HUDEP-2 (cell line): ENCODE data around the gene CCDC69.
A peak's percentile ranks its signal among the peaks of the same experiment; 100 is the strongest.
"Not testable (repeated sequence)": the region's sequence is repeated elsewhere in the genome, so short reads cannot be mapped to it uniquely, and the experiment has no call there.

Experiments
- DNase-seq, 76 experiments: peaks; one replicate each; lab custom pipeline; 2025; ENCODE audit not compliant: unreplicated experiment in 76 of 76; lab: John Stamatoyannopoulos, UW

Gene CCDC69

GRCh38 chr5:151197291-151197600 lies 26.6 kb downstream of the CCDC69 start:
- DNase-seq, result not testable (repeated sequence)

DNA sequence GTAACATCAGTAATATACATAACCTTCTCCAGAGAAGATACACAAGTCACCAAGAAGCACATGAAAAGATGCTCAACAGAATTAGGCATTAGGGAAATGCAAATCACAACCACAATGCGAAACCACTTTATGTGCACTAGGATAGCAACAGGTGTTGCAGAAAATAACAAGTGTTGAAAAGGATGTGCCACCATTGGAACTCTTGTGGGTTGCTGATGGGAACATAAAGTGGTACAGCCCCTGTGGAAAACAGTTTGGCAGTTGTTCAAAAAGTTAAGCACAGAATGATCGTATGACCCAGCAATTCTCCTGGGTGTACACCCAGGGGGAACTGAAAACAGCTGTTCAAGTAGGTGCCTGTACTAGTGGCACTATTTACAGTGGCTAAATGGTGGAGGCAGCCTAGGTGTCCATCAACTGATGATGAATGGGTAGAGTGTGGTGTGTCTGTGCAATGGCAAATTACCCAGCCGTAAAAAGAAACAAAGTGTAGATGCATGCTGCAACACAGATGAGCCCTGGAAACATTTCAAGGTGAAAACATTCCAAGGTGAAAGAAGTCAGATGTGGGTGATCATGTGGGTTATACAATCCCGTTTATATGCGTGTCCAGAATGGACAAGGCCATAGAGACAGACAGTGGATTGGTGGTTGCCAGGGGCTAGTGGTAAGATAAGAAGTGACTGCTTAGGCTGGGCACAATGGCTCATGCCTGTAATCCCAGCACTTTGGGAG lies 27.2 kb downstream of the CCDC69 start:
- DNase-seq, result peak in 3 of 76 experiments; percentile 7 to 16 (median 16)

GRCh38 chr5:151195622-151196021 lies 28.3 kb downstream of the CCDC69 start:
- DNase-seq, result peak in 1 of 76 experiments; percentile 8

DNA sequence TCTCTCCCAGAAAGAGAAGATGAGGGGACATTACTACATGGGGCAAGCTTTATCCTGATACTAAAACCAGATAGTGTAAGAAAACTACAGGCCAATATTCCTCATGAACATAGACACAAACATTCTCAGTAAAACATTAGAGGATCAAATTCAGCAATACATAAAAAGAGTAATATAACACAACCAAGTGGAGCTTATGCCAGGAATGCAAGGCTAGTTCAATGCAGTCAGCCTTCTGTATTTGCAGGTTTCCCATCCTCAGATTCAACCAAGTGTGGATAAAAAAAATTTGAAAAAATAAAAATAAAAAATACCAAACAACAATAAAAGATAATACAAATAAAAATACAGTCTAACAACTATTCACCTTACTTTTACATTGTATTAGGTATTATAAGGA lies 31.3 kb downstream of the CCDC69 start:
- DNase-seq, result no peak

GRCh38 chr5:151191661-151192060 lies 32.2 kb downstream of the CCDC69 start:
- no peak for DNase-seq

DNA sequence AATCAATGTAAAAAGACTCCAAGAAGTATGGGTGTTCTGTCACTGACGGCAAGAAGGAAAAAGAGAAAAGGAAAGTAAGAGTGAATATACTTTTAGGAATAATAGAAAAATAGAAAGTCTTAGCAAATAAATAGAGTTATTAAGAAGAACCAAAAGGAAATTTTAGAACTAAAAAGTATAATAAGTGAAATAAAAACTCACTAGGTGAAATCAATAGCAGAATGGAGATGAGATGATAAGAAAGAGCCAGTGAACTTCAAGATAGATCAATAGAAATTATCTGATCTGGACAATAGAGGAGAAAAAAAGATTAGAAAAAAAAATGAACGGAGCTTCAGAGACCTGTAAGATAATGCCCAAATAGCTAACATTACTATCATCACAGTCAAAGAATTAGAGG lies 34.7 kb downstream of the CCDC69 start:
- DNase-seq, result no peak

DNA sequence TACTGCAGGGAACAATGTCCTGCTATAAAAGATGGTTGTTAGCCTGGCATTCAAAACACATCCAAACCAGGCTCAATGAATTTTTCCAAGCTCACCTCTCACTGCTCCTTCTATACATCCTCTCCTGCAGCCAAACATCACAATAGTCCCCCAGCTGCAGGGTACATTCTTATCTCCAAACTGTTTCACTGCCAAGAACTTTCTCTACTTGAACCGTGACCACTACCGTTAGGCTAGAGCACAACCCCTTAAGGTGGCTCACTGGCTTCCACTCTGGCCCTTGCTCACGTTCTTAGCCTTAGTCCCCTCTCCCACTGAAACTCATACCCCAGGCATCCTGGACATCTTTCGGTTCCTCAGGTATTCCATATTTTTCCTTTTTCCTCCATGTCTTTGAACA lies 37.4 kb downstream of the CCDC69 start:
- DNase-seq, result peak in 2 of 76 experiments; percentile 7 to 12

DNA sequence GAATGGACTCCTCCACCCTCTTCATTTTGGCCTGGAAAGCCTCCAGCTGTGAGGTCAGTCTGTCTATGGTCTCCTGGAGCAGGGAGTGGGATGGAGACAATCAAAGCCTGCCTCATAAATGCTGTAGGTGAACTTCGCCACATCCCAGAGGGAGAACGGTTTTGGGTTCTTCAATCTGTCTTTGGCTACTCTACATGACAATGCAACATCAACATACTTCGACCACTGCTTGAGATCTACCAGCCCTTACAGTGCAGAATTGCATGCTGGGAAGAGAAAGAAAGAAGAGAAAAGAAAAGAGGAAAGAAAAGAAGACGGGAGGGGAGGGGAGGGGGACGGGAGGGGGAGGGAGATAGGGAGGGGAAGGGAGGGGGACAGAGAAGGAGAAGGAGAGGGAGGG lies 37.8 kb downstream of the CCDC69 start:
- no peak for DNase-seq

DNA sequence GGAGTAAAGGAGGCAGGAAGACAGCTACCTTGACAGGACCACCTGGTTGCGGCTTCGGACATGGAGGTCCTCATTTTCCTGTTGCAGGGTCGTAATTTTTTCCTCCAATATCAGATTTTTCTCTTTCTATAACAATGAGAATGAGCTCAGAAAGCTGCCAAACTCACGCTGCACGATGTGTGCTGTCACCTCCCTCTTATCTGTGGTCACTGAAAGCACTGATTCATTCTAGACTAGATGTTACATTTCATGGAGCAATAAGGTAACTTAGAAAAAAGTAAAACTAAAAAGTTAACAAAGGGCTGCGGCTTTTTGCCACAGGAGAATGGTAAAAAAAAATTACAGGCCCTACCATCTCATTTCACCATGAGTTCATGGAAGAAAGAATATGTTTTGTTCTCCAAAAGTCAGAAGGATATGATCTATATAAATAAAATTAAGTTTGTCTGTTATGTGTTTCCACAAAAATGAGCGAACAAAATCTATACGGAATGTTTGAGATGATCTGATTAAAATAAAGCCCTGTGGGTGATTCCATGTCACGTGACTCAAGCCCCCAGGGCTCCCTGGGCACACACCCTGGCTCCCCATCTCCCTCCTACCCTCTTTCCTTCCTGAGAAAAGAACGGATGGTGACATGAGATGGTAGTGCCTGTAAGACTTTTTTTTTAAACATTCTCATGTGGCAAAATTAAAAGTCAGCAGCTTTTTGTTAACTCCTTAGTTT lies 39.4 kb downstream of the CCDC69 start:
- DNase-seq, result no peak

DNA sequence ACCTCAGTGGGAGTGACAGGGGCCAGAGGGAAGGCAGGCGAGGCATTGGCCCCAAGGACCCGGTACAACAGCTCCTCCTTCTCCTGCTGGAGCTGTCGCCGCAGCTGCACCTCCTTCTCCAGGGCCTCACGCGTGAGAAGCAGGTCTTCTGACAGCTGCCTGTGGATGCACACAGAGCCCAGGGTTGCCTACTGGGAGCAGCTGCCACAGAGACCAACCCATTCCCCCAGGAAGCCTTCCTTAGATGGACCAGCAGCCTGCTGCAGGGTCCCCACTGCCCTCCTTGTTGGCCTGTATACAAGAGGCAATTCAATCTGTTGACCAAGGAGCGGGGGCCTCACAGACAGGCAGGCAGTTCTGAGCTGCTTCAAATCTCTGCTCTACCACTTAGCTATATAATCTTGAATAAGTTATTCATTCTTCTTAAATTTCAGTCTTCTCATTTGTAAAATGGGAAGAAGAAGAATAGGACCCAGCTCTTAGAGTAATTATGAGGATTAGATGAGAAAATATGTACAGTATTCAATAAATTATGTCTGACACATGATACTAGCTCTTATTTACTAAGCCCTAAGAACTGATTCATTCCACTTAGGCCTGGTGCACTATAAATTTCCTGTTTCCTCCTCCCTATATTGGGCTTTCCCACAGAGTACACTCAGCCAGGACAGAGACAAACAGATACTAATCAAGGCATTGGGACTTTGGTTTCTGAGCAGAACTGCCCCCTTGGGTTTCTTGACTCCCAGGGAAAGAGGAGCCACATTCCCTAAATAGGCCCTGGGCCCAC lies 40.2 kb downstream of the CCDC69 start:
- no peak for DNase-seq

- no peak for DNase-seq
These were observed 40.9 kb downstream of the CCDC69 start for GRCh38 chr5:151182976-151183375.

- no peak for DNase-seq
These were observed 41.4 kb downstream of the CCDC69 start for GRCh38 chr5:151182524-151182900.

GRCh38 chr5:151181818-151182523 lies 41.9 kb downstream of the CCDC69 start:
- DNase-seq, result no peak

- no peak for DNase-seq
These were observed 43.6 kb downstream of the CCDC69 start for GRCh38 chr5:151180291-151180690.

DNA sequence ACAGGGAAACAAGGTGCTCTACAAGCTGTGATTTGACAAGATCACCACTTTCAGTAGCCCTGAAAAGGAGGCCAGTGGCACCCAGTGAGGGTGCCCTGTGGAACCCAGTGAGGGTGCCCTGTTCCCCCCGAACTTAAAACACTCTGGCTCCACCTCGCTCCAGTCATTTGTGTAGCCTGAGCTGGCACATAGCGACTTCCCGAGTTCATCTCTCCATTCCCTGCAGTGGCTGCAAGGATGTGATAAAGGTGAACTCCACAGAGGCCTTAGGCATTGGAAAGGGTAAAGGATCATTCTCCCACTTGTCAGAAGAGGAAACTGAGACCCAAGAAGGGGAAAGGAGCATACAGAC lies 44.4 kb downstream of the CCDC69 start:
- no peak for DNase-seq

DNA sequence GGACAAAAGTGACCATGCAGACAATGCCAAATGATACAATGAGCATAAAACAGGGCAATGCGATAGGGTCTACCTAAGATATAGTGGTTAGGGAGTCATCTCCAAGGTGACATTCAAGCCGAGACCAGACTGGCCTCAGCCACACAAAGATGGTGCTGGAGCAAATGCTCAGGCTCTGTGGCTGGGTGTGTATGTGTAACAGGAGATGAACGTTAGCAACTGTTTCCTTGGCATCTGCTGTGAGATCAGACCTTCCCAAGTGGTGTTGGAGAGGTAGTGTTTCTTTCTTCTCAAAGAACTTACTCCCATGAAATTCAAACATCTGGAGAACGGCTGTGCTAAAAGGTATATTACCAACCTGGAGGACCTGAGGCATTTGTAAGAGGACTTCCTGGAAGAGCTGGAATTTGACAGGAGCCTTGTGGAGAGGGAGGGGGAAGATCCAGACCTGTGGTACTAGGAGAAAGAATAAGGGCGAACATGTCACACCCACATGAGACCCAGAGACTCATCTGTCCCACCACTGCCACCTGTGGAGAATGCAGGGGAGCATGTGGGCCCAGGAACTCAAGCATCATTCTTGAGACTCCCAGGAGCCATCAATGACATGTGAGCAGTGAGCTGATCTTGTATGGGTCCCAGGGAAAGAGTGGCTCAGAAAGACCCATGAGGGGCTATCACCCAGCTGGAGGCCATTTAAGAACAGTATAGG lies 45.0 kb downstream of the CCDC69 start:
- no peak for DNase-seq

DNA sequence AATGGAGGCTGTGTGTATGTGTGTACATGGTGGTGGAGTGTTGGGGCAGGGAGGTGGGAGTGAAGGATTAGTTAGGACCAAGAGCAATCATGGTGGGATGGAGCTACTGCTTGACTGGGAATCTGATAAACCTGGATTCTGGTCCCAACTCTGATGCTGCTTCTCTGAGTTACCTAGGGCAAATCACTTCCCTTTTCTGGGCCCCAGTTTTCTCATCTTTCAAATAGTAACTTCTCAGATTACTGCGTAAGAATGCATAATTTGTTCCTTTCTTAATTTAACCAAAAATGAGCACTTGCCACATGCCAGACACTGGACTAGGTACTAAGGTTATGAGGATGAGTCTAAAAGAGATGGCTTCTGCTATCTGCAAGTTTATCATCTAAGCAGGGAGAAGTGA lies 45.5 kb downstream of the CCDC69 start:
- DNase-seq, result no peak

GRCh38 chr5:151176268-151176667 lies 47.6 kb downstream of the CCDC69 start:
- DNase-seq, result not testable (repeated sequence)

DNA sequence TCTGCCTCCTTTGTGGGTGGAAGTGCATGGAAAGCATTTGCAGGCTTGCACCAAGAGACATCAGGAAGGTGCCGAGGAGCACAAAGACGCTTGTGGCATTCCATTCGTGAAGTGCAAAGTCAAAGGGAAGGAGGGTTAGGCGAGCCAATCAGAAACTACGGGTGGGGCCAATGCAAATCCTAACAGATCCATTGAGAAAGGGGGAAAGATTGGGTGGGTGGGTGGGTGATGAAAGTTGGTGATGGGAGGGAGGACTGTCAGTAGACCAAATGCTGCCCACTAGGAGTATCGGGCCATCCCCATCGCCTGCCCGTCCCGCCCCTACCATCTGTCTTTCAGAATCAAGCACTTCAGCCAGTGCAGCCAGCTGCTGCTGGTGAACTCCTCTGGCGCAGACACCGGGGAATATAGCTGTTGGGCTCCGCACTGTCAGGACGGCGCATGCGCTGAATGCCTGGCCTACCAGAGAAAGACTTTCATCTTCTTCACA lies 49.2 kb downstream of the CCDC69 start:
- DNase-seq, result no peak
